ENCODE measurements around the gene BCAS1.
A peak's percentile ranks its signal among the peaks of the same experiment; 100 is the strongest.

The BCAS1 gene

GRCh38 chr20:53918949-53919361, 151.4 kb downstream of the BCAS1 start:
- no peaks in the 10 kb centered on the region for H3K27me3 ChIP-seq (ENCODE audit: insufficient read depth, low read length)
- H3K9me2 ChIP-seq (ENCODE audit: low read depth, low read length), result no peaks in the 10 kb centered on the region
- H3F3A ChIP-seq (ENCODE audit: insufficient read depth, low read length), result peaks cover 10% of the 10 kb centered on the region
- peaks cover 93% of the 10 kb centered on the region for H3K4me1 ChIP-seq (ENCODE audit: insufficient read depth, low read length, severe bottlenecking)
- H3K79me2 ChIP-seq (ENCODE audit: insufficient read depth, low read length), result no peaks in the 10 kb centered on the region
- H3K9ac ChIP-seq (ENCODE audit: low read length), result peak overlapping the region; percentile 72
- H3K9me3 ChIP-seq (ENCODE audit: low read length), result 0 out of 2 replicates have a peak, but pooled peaks cover 2% of the 10 kb centered on the region
- H3K27ac ChIP-seq (ENCODE audit: low read depth, low read length, poor library complexity, severe bottlenecking), result peak overlapping the region; percentile 93
- H3K4me2 ChIP-seq (ENCODE audit: low read length), result peak overlapping the region; percentile 74
- no peaks in the 10 kb centered on the region for H4K20me1 ChIP-seq (ENCODE audit: insufficient read depth, low read length)
- no peak overlapping the region for H2AFZ ChIP-seq (ENCODE audit: low read length)
- H3K36me3 ChIP-seq (ENCODE audit: insufficient read depth, low read length), result peaks cover 5% of the 10 kb centered on the region; the same call in 1 of the 2 replicates
- peak overlapping the region; percentile 56 for H3K4me3 ChIP-seq (ENCODE audit: low read depth, low read length, poor library complexity, severe bottlenecking)
- TF ChIP-seq CTCF (IDR thresholded peaks at IDR 0.05; ENCODE audit: low read length), result no peak
- no peak for TF ChIP-seq EZH2 (IDR thresholded peaks at IDR 0.05; ENCODE audit: borderline replicate concordance, low read length)

- H3K27me3 ChIP-seq (ENCODE audit: insufficient read depth, low read length), result no peaks in the 10 kb centered on the region
- TF ChIP-seq CTCF (IDR thresholded peaks at IDR 0.05; ENCODE audit: low read length) (no peak), EZH2 (IDR thresholded peaks at IDR 0.05; ENCODE audit: borderline replicate concordance, low read length) (no peak)
- peaks cover under 1% of the 10 kb centered on the region; the same call in 1 of the 2 replicates for H3F3A ChIP-seq (ENCODE audit: insufficient read depth, low read length)
- H3K36me3 ChIP-seq (ENCODE audit: insufficient read depth, low read length), result no peaks in the 10 kb centered on the region
- H3K9ac ChIP-seq (ENCODE audit: low read length), result peak overlapping the region; percentile 72
- H3K9me3 ChIP-seq (ENCODE audit: low read length), result no peaks in the 10 kb centered on the region
- no peak overlapping the region for H2AFZ ChIP-seq (ENCODE audit: low read length)
- H3K4me3 ChIP-seq (ENCODE audit: low read depth, low read length, poor library complexity, severe bottlenecking), result peak overlapping the region; percentile 56
- H4K20me1 ChIP-seq (ENCODE audit: insufficient read depth, low read length), result no peaks in the 10 kb centered on the region
- H3K9me2 ChIP-seq (ENCODE audit: low read depth, low read length), result no peaks in the 10 kb centered on the region
- H3K4me2 ChIP-seq (ENCODE audit: low read length), result peak overlapping the region; percentile 74
- H3K27ac ChIP-seq (ENCODE audit: low read depth, low read length, poor library complexity, severe bottlenecking), result peak overlapping the region; percentile 93
- H3K79me2 ChIP-seq (ENCODE audit: insufficient read depth, low read length), result no peaks in the 10 kb centered on the region
- peaks cover 85% of the 10 kb centered on the region for H3K4me1 ChIP-seq (ENCODE audit: insufficient read depth, low read length, severe bottlenecking)
Observed at GRCh38 chr20:53918020-53918311, 152.4 kb downstream of the BCAS1 start.

DNA sequence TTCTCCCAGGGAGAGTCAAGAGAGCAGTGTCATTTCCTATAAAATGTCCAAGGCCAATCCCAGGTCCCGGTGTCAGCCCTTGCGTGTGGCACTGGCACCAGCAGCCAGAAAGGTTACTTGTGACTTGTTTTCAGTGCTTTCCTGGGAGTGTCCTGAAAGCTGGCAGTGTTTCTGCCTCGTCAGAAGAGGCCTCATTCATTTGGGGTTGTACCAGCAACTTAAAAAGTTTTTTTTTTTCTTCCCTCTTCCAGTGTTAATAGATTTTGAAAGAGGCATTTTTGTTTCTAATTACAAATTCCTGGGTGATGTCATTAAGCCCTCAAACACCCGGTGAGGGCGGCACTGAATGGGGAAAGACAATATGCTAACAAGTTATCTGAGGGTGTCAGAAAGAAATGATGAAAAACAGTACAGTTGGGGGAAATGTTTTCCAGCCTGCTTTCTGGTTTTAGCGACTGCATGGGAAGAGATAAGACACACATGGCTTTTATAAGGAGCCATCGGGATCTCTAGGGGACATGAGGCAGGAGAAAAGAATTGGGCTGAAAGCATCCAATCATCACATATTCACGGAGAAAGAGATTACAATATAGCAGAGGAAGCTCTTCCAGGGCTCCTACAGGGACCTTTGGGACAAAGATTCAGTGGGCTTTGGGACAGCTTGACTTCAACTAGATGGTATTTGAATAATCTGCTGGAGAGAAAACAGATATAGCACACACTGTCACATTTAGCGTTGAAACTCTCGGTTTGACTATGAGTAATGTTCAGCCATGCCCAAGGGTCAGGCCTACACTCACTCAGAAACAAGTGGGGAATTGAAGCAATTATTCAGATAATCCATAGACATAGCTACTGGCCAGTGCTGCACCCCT, 153.0 kb downstream of the BCAS1 start:
- TF ChIP-seq EZH2 (IDR thresholded peaks at IDR 0.05; ENCODE audit: borderline replicate concordance, low read length) (no peak), CTCF (IDR thresholded peaks at IDR 0.05; ENCODE audit: low read length) (no peak)
- no peaks in the 10 kb centered on the region for H3K27me3 ChIP-seq (ENCODE audit: insufficient read depth, low read length)
- H3K79me2 ChIP-seq (ENCODE audit: insufficient read depth, low read length), result no peaks in the 10 kb centered on the region
- no peaks in the 10 kb centered on the region for H3K9me2 ChIP-seq (ENCODE audit: low read depth, low read length)
- no peaks in the 10 kb centered on the region for H3K9me3 ChIP-seq (ENCODE audit: low read length)
- H3F3A ChIP-seq (ENCODE audit: insufficient read depth, low read length), result no peaks in the 10 kb centered on the region
- H3K27ac ChIP-seq (ENCODE audit: low read depth, low read length, poor library complexity, severe bottlenecking), result peak overlapping the region; percentile 93
- H3K4me2 ChIP-seq (ENCODE audit: low read length), result peak overlapping the region; percentile 74
- no peak overlapping the region for H2AFZ ChIP-seq (ENCODE audit: low read length)
- no peaks in the 10 kb centered on the region for H4K20me1 ChIP-seq (ENCODE audit: insufficient read depth, low read length)
- peak overlapping the region; percentile 72 for H3K9ac ChIP-seq (ENCODE audit: low read length)
- H3K4me3 ChIP-seq (ENCODE audit: low read depth, low read length, poor library complexity, severe bottlenecking), result peak overlapping the region; percentile 56
- no peaks in the 10 kb centered on the region for H3K36me3 ChIP-seq (ENCODE audit: insufficient read depth, low read length)
- peaks cover 80% of the 10 kb centered on the region for H3K4me1 ChIP-seq (ENCODE audit: insufficient read depth, low read length, severe bottlenecking)
